Measurements from ENCODE around the gene STIP1. TPM values are rescaled to one million over a fixed set of nuclear protein-coding genes. Genes with fewer than 3 reads are reported as not detected.
"Not testable (repeated sequence)": the region's sequence is repeated elsewhere in the genome, so short reads cannot be mapped to it uniquely, and the experiment has no call there.

Gene STIP1
- total RNA-seq, 1 donor, result 112 TPM

- DNase-seq (ENCODE audit: low read depth), result no peak
- no peak for TF ChIP-seq CTCF (IDR thresholded peaks at IDR 0.05; ENCODE audit: insufficient read depth, low read length)
- H3K4me3 ChIP-seq (ENCODE audit: low read depth, low read length), result no peak overlapping the region
These were observed 24.9 kb upstream of the STIP1 start for GRCh38 chr11:64161037-64161436.

GRCh38 chr11:64162769-64163168 lies 23.2 kb upstream of the STIP1 start:
- not testable (repeated sequence) for DNase-seq (ENCODE audit: low read depth)

GRCh38 chr11:64163951-64164350 lies 22.0 kb upstream of the STIP1 start:
- H3K4me3 ChIP-seq (ENCODE audit: low read depth, low read length), result no peak overlapping the region
- TF ChIP-seq CTCF (IDR thresholded peaks at IDR 0.05; ENCODE audit: insufficient read depth, low read length), result no peak
- DNase-seq (ENCODE audit: low read depth), result no peak

More at GRCh38 chr11:64162769-64163168, 23.2 kb upstream of the STIP1 start:
- H3K4me3 ChIP-seq (ENCODE audit: low read depth, low read length), result not testable (repeated sequence)

- TF ChIP-seq CTCF (IDR thresholded peaks at IDR 0.05; ENCODE audit: insufficient read depth, low read length), result no peak
- peak overlapping the region; percentile 71 for H3K4me3 ChIP-seq (ENCODE audit: low read depth, low read length)
- no peak for DNase-seq (ENCODE audit: low read depth)
These were observed 21.3 kb upstream of the STIP1 start for GRCh38 chr11:64164392-64165312.

- no peak for TF ChIP-seq CTCF (IDR thresholded peaks at IDR 0.05; ENCODE audit: insufficient read depth, low read length)
- H3K4me3 ChIP-seq (ENCODE audit: low read depth, low read length), result peak overlapping the region; percentile 71
- no peak for DNase-seq (ENCODE audit: low read depth)
These were observed 20.5 kb upstream of the STIP1 start for GRCh38 chr11:64165481-64165841.

- H3K4me3 ChIP-seq (ENCODE audit: low read depth, low read length), result peak within 1 kb of the TSS; percentile 71
- DNase-seq (ENCODE audit: low read depth), result peak; percentile 68
- TF ChIP-seq CTCF (IDR thresholded peaks at IDR 0.05; ENCODE audit: insufficient read depth, low read length), result no peak
These were observed 19.9 kb upstream of the STIP1 start, which contains the start of gene MACROD1 for GRCh38 chr11:64165842-64166635. Gene MACROD1 (minus strand): TSS chr11:64166113. CDS start chr11:64165994, 119 bp downstream.

GRCh38 chr11:64170419-64170818 lies 15.6 kb upstream of the STIP1 start:
- TF ChIP-seq CTCF (IDR thresholded peaks at IDR 0.05; ENCODE audit: insufficient read depth, low read length), result no peak
- DNase-seq (ENCODE audit: low read depth), result no peak
- H3K4me3 ChIP-seq (ENCODE audit: low read depth, low read length), result no peak overlapping the region
